Hematopoietic multipotent progenitor cell (in vitro differentiated cells): ENCODE measurements around the gene SH2B3. TPM values are rescaled to one million over a fixed set of nuclear protein-coding genes. Genes with fewer than 3 reads are reported as not detected.
"Not testable (repeated sequence)": the region's sequence is repeated elsewhere in the genome, so short reads cannot be mapped to it uniquely, and the experiment has no call there.

Experiments used
- DNase-seq, 3 donors: peaks; one replicate each; pipeline ENCODE4 v3.0.0-alpha.2; 2011 to 2015; ENCODE audit warnings: low read depth in 2 of 3, low spot score in 2 of 3
- total RNA-seq: library from RNA; depleted of rRNA; stranded (reverse); fragments of >200 nt; gene quantifications from one replicate; pipeline ENCODE4 v1.2.3, GENCODE V29; 2012

Gene SH2B3
- total RNA-seq, 1 donor: 26.4 TPM

DNA sequence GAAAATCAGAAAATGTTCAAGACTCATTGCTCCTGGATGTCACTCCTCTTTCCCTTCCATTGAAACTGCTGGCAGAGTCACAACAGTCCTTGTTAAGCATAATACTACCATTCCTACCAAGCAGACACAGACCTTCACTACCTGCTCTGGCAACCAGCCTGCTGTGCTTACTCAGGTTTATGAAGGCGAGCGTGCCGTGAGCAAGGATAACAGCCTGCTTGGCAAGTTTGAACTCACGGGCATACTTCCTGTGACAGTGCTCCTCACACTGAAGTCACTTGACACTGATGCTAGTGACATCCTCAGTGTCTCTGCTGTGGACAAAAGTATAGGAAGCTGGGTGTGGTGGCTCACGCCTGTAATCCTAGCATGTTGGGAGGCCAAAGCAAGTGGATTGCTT is 21.1 kb upstream of the SH2B3 start:
- DNase-seq: no peak

DNA sequence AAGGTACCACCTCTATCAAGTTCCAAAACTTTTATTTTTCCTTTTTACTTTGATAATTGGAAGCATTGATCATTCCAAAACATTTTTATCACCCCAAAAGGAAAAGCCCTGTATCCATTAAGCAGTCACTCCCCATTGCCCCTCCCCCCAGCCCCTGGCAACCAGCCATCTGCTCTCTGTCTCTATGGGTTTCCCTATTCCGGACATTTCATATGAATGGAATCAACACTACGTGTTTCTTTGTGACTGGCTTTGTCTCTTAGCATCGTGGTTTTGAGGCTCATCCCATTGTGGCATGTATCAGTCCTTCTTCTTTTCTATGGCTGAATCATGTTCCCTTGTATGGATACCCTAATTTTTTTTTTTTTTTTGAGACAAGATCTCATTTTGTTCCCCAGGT is 18.8 kb upstream of the SH2B3 start:
- DNase-seq: no peak

- DNase-seq: no peak
Measured at GRCh38 chr12:111387747-111388323, 17.9 kb upstream of the SH2B3 start.

GRCh38 chr12:111389635-111390034 is 16.1 kb upstream of the SH2B3 start:
- no peak for DNase-seq

DNA sequence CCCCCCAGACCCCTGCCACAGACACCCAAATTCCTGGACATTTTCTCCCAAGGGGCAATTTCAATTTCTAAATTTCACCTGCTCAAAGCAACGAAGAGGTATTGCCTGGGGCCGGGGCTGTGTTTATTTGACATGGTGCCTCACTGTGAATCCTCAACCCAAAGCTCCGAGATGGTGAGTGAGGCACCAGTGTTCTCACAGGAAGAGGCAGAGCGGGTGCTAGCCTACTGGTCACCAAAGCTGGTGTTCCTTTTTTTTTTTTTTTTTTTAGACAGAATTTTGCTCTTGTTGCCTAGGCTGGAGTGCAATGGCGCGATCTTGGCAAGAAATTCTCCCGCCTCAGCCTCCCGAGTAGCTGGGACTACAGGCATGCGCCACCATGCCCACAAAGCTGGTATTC is 14.8 kb upstream of the SH2B3 start:
- DNase-seq: no peak

DNA sequence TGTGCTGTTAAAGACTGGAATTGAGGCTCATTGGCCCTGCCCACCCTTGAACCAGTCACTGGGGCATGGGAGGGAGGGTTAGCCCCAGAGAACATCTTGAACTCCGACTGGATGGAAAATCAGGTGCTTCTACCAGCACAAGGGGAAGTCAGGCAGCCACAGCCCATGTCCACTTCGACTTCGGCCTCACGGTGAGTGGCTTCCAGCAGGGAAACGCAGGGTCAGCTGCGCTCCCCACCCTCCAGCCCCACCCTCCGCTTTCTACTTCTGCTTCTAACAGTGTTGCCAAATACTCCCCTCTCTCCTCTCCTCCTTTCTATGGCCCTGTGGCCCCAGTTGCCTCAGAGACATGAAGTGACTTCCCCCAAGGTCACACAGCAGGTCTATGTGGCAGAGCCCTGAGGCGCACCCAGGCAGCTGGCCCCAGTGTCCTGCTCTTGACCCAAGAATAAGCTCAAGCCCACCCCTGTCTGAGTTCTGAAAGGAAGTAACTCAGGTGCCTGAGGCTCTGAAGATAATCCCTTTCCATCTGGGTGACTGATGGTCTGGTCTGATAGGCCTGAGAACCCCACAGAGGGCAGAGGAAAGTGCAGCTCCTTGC is 11.9 kb upstream of the SH2B3 start:
- DNase-seq: peak in 1 of 3 donors; percentile 68

- no peak for DNase-seq
Measured at GRCh38 chr12:111394480-111394879, 11.2 kb upstream of the SH2B3 start.

DNA sequence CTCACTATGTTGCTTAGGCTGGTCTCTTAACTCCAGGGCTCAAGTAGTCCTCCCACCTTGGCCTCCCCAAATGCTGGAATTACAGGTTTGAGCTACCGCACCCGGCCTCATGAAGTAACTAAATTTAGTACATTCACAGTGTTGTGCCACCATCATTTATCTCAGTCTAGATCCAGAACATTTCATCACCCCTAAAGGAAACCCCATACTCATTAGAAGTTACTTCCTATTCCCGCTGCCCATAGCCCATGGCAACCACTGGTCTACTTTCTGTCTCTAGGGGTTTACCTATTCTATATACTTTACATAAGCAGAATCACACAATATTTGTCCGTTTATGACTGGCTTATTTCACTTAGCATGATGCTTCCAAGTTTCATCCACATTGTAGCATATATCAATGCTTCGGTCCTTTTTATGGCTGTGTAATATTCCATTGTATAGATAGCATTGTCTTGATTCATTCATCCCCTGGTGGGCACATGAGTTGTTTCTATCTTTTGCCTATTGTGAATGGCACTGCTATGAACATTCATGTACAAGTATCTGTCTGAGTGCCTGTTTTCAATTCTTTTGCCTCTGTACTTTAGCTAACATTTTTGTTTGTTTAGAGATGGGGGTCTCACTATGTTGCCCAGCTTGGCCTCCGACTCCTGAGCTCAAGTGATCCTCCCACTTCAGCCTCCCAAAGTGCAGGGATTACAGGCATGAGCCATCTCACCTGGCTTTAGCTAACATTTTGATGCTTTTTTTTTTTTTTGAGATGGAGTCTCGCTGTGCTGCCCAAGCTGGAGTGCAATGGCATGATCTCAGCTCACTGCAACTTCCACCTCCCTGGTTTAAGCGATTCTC is 10.2 kb upstream of the SH2B3 start:
- DNase-seq: no peak

DNA sequence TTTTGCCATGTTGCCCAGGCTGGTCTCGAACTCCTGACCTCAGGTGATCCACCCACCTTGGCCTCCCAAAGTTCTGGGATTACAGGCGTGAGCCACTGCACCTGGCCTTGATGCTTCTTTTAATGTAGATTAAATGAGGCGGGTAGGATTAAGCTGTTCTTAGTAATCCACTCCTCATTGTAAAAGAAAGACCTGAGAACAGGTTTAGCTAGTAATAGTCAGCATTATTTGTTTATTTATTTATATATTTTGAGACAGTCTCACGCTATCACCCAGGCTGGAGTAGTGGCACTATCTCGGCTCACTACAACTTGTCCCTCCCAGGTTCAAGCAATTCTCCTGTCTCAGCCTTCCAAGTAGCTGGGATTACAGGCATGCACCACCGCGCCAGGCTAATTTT is 9.5 kb upstream of the SH2B3 start:
- DNase-seq: not testable (repeated sequence)

DNA sequence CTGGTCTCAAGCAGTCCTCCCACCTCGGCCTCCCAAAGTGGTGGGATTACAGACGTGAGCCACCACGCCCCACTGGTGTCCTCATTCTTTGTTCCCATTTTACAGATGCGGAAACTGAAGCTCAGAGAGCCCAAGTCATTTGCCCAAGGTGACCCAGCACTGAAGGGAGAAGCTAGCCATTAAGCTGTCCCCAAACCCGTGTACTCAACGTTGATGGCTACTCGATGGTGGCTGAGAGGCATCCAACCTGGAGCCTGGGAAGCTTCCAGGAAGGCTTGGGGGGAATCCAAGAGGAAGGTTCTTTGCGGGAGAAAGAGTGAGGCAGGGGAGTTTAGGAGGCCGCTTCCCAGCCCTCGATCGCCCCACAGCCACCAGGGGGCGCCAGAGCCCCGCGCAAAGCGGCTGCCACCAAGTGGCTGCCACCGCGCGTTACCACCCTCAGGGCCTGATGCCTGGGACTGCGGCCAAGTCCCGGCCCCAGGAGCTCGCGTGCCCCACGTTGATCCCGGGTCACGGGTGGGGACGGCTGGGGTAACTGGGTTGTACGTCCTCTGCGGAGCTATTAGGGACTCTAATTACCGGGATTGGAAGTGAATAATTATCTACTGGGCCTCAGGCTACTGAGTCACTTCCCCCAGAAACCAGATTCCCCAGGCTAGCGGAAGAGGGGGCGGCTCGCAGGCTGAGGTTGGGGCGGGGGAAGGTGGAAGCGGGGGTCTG is 8.8 kb upstream of the SH2B3 start:
- DNase-seq: peak; percentile 84 to 91 (median 88)

- no peak for DNase-seq
Measured at GRCh38 chr12:111398530-111398929, 7.2 kb upstream of the SH2B3 start.

DNA sequence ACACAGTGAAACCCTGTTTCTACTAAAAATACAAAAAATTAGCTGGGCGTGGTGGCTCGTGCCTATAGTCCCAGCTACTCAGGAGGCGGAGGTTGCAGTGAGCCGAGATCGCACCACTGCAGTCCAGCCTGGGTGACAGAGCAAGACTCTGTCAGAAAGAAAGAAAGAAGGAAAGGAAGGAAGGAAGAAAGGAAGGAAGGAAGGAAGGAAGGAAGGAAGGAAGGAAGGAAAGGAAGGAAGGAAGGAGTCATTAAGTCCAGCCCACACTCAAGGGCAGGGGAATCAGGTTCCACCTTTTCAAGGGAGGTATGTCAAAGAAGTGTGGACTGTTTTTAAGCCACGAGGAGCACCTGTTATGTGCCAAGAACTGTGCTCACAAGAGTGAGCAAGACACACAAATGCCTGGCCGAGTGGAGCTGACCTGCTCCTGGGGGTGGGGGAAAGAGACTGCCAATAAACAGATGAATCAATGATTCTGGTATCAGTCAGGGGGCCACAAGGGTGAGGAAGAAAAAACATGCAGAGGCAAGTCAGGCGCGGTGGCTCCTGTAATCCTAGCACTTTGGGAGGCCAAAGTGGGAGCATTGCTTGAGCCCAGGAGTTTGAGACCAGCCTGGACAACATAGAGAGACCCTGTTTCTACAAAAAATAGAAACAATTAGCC is 5.8 kb upstream of the SH2B3 start:
- not testable (repeated sequence) for DNase-seq

GRCh38 chr12:111401167-111401605 is 4.5 kb upstream of the SH2B3 start:
- no peak for DNase-seq

- DNase-seq: not testable (repeated sequence)
Measured at GRCh38 chr12:111402490-111402824, 3.3 kb upstream of the SH2B3 start.

DNA sequence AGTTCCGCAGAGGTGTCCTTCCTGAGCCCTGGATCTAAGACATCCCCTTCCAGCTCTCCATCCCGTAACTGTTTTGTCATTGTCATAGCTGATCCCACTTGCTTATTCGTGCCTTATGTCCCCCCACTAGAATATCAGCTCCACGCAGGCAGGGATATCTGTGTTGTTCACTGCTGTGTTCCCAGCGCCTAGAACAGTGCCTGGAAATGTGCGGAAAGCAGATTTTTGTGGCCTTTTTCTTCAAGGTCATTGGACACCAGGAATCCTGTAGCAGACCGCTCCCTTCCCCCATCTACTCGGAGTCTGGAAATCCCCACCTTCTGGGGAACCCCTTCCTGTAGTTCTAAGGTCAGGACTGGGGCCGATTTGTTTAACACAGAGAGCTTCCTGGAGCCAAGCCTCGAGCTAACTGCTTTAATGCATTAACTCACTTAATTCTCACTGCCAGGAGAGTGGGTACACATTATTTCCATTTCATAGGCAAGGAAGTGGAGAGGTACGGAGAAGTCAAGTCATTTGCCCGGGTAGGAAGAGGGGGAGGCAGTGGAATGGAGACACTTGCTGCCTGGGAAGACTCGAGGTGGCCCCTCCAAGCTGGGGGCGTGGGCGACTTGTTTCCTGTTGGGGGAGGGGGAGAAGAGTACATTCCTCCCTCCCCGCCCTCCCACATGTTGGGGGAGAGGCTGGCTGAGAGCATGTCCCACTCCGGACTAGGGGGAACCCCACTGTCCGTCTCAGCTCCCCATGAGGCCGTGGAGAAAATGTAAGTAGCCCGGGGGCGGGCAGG is 1.2 kb upstream of the SH2B3 start:
- DNase-seq: no peak

DNA sequence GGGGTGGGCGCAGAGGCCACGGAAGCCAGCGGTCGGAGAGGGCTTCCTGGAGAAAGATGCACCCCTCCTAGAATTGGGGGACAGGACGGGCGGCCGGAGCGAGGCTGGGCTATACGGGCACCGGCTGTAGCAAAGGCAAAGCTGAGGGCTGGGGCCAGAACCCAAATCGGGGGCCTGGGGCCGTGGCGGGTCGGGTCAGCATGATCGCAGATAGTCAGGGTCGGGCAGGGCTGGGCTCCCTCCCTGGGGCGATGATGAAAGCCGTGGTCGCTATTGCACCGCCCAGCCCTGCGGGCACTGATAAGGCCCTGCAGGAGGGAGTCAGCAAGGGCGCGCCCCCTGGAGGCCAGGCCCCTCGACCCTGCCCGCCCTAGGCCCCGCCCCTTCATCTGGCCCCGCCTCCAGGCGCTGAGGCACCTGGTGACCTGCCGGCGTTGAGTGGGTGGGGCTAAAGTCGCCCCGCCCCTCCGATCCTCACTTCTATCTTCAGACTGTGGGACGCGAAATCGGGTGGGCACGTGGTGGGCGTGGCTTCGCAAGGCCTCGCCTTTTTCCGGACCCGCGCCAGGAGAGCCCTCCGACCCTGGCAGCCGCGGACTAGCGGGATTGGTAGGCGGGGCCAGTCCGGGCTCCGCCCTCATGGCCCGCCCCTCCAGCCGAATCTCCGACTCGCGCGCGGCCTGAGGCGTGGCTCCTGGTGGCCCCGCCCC is 419 bp upstream of the SH2B3 start:
- DNase-seq: peak; percentile 98 to 100 (median 99)

DNA sequence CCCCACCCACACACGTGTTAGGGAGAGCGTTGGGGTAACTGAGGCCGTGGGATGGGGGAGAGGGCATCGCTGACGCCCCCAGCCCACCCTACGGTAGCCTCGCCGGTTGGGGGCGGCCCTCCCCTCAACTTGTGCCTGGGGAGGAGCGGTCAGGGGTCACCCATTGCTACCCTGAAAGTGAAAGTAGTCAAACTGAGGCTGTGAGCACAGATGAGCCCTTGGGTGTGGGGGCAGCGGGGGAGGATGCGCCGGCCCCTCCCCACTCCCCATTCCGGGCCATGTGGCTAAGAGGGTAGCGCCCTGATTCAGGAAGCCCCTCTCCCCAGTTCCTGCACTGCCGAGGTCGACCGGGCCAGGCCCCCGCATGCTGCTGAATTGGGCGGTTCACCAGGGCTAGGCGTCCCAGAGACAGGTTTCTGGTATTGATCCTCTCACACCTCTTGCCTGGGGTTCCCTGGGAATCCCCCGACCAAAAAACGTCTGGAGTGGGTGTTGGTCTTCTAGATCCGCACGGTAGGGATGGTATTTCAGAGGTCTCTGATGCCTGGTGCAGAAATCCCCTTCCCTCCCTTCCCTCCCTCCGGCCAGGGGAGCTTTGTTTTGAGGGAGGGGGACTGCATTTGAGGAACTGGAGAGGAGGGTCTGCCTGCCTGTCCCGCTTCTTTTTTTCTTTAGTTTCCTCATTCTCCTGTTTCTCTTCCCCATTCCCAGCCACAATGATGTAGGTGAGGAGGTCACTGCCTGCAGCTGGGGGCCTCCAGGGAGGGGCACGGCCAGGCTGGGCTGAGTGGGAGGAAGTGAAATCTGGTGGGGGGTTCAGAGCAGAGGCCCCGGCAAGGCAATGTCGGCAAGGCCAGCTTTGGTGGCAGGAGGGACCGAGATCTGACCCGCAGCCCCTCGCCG is 1.0 kb downstream of the SH2B3 start:
- DNase-seq: peak in 1 of 3 donors; percentile 29

DNA sequence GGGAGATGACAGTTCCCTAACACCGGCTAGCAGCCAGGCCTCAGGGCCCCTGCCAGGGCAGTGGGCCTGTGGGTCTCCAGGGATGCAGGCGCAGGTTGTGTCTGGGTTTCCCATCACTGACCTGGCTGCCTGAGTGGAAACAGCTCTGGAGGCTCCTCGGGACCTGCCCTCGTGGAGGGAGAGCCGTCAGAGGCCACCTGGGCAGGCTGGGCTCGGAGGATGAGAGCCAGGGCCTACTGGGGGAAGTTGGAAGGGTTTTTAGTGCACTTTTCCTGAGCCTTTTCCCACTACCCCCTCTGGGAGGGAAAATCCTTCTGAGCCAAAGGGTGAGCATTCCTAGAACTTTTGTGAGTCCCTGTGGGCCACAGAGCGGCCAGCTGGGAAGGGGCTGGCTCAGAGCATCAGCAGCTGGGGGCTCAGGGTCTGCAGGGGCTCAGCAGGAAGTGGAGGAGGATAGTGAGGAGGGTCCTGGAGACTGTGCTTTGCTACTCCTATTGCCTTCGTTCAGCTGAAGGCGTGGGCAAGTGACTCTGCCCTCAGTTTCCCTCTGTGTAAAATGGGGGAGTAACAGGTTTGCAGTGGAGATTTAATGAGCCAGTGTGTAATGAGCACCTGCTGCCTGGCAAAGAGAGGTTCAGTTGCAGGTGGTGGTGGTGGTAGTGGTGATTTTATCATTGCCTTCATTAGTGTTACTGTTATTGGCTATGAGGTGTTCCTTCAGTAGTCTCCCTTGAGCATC is 1.8 kb downstream of the SH2B3 start:
- DNase-seq: no peak
